Inflammatory macrophage (primary cell): ENCODE measurements around the gene TRIM17.

ENCODE experiments used
- DNase-seq, 2 donors: peaks; one replicate each; pipeline ENCODE4 v3.0.0-alpha.2; 2020 to 2022

TRIM17 gene

GRCh38 chr1:228400692-228401454 lies 15.8 kb downstream of the TRIM17 start:
- DNase-seq = no peak

GRCh38 chr1:228400237-228400651 lies 16.4 kb downstream of the TRIM17 start:
- DNase-seq = no peak

GRCh38 chr1:228399531-228400236 lies 17.0 kb downstream of the TRIM17 start:
- no peak for DNase-seq

GRCh38 chr1:228398741-228399461 lies 17.8 kb downstream of the TRIM17 start:
- DNase-seq = no peak

- DNase-seq = no peak
Measured at GRCh38 chr1:228397966-228398365, 18.7 kb downstream of the TRIM17 start.

GRCh38 chr1:228396770-228397662 lies 19.6 kb downstream of the TRIM17 start:
- no peak for DNase-seq

- no peak for DNase-seq
Measured at GRCh38 chr1:228394571-228395394, 21.9 kb downstream of the TRIM17 start.

GRCh38 chr1:228393811-228394570 lies 22.7 kb downstream of the TRIM17 start:
- DNase-seq = no peak

GRCh38 chr1:228393268-228393701 lies 23.4 kb downstream of the TRIM17 start:
- DNase-seq = peak; percentile 9 to 22

GRCh38 chr1:228392111-228392936 lies 24.3 kb downstream of the TRIM17 start:
- no peak for DNase-seq

- DNase-seq = no peak
Measured at GRCh38 chr1:228391411-228392020, 25.1 kb downstream of the TRIM17 start.

- DNase-seq = no peak
Measured at GRCh38 chr1:228390649-228391048, 26.0 kb downstream of the TRIM17 start.

GRCh38 chr1:228387321-228387720 lies 29.3 kb downstream of the TRIM17 start:
- DNase-seq = no peak

- no peak for DNase-seq
Measured at GRCh38 chr1:228385232-228385631, 31.4 kb downstream of the TRIM17 start.

GRCh38 chr1:228383773-228384172 lies 32.9 kb downstream of the TRIM17 start:
- no peak for DNase-seq

- no peak for DNase-seq
Measured at GRCh38 chr1:228381356-228381755, 35.3 kb downstream of the TRIM17 start.

GRCh38 chr1:228379666-228380065 lies 37.0 kb downstream of the TRIM17 start:
- DNase-seq = no peak

GRCh38 chr1:228378873-228379460 lies 37.7 kb downstream of the TRIM17 start:
- DNase-seq = no peak
